Psoas muscle (tissue), 8 donors: ENCODE data around the gene IGSF9. TPM values are rescaled to one million over a fixed set of nuclear protein-coding genes. Genes with fewer than 3 reads are reported as not detected.
A peak's percentile ranks its signal among the peaks of the same experiment; 100 is the strongest.
"Not testable (repeated sequence)": the region's sequence is repeated elsewhere in the genome, so short reads cannot be mapped to it uniquely, and the experiment has no call there.

ENCODE experiments used
- ATAC-seq, 4 donors: fragments of 200-7000 bp; cut with Tn5 transposase; one replicate each; pipeline ENCODE4 v1.9.1; 2020; ENCODE audit warnings: moderate library complexity in 3 of 4, mild to moderate bottlenecking in 2 of 4
- DNase-seq, 2 donors: peaks; one replicate each; pipeline ENCODE4 v3.0.0-alpha.2; 2020
- H3K27ac ChIP-seq: fragments of 200-600 bp; one replicate; pipeline ENCODE4 v1.8.0; 2022
- H3K27me3 ChIP-seq, 3 donors: fragments of 200-600 bp in 1 of 3; one replicate each; pipeline versions ENCODE4 v1.6.1 to v1.8.0; 2013 to 2022; ENCODE audit warnings: low read length in 2 of 3, mild to moderate bottlenecking in 2 of 3, moderate library complexity in 1 of 3; ENCODE audit not compliant: insufficient read depth in 3 of 3
- H3K36me3 ChIP-seq, 2 donors: fragments of 200-600 bp in 1 of 2; one replicate each; pipeline versions ENCODE4 v1.6.1 to v1.8.0; 2013 to 2022; ENCODE audit warnings: low read depth in 1 of 2, mild to moderate bottlenecking in 1 of 2, moderate library complexity in 1 of 2; ENCODE audit not compliant: insufficient read depth in 1 of 2
- H3K4me1 ChIP-seq: fragments of 200-600 bp; one replicate; pipeline ENCODE4 v1.8.0; 2022
- H3K4me3 ChIP-seq: fragments of 200-600 bp; one replicate; pipeline ENCODE4 v1.8.0; 2022; ENCODE audit warnings: mild to moderate bottlenecking
- H3K9me3 ChIP-seq: fragments of 200-600 bp; one replicate; pipeline ENCODE4 v1.8.0; 2022
- CTCF ChIP-seq: fragments of 200-600 bp; IDR thresholded peaks from one replicate; pipeline ENCODE4 v1.8.0; 2022; ENCODE audit warnings: antibody characterized with exemption
- whole genome bisulfite sequencing, 3 donors: extraction: QIAGEN DNeasy Blood & Tissue Kit; methylation state at CpG; one replicate each; pipeline versions ENCODE4 v1.1.6 to v1.1.7; 2013; 5-methylcytosine and 5-hydroxymethylcytosine counted together
- intact Hi-C, 2 donors: fragments of 100-400 bp; cut with DNase I; formaldehyde crosslinking; loops; one replicate each; pipeline versions ENCODE4 v1.11.0 to v1.14.2; 2022
- polyA plus RNA-seq, 3 donors: library from polyadenylated mRNA; stranded (reverse); fragments of 200-250 nt; gene quantifications; one replicate each; pipeline ENCODE4 v1.2.3, GENCODE V29; 2013
- total RNA-seq, 4 donors: library from RNA; stranded (reverse); fragmentation: NEBNext Ultra II Directional in 2 of 4; extraction: Animal tissue kit (Norgen Biotek cat#: 25700) in 2 of 4; gene quantifications; one replicate each; pipeline versions ENCODE4 v1.2.1 to v1.2.4, GENCODE V29; 2021 to 2023
- donor health status: healthy with polysubstance abuse.
- donor health status: DM: no; HTN: no; CAD: no; lungs with moderate emphysema.
- donor health status: Bipolar disorder and iron deficiency.
- donor health status: healthy.
- donor health status: DM: yes; HTN: yes; CAD: no.
- donor health status: DM: no; HTN: no; CAD: no.
- donor health status: DM: no; HTN: no; CAD: no.
- donor health status: DM: yes; HTN: yes; CAD: no.

IGSF9 gene
- total and polyA plus RNA-seq, 7 donors = 0.01 TPM; not detected in 5

- H3K9me3 ChIP-seq = no peaks in the 10 kb centered on the region
- no peak for DNase-seq
- no peak for ATAC-seq
- intact Hi-C loops = no loop called here
- no peaks in the 10 kb centered on the region for H3K27me3 ChIP-seq
- H3K36me3 ChIP-seq = no peaks in the 10 kb centered on the region
- no peak for TF ChIP-seq CTCF
- peak overlapping the region; percentile 37 for H3K27ac ChIP-seq
- no peak overlapping the region for H3K4me3 ChIP-seq
- 82 to 90% (median 83%) methylated on average over 6 of the region's 6 CpGs for WGBS, 3 donors
- H3K4me1 ChIP-seq = peaks cover under 1% of the 10 kb centered on the region
Observed at GRCh38 chr1:159911326-159912070, 33.9 kb downstream of the IGSF9 start.

GRCh38 chr1:159908031-159908940 lies 37.1 kb downstream of the IGSF9 start:
- DNase-seq = no peak
- Histone ChIP-seq H3K4me1 (no peaks in the 10 kb centered on the region), H3K27ac (no peak overlapping the region), H3K9me3 (no peaks in the 10 kb centered on the region), H3K4me3 (no peak overlapping the region), H3K27me3 (no peaks in the 10 kb centered on the region), H3K36me3 (no peaks in the 10 kb centered on the region)
- 82 to 88% (median 84%) methylated on average over 9 of the region's 9 CpGs for WGBS, 3 donors
- TF ChIP-seq CTCF = no peak
- ATAC-seq = no peak
- intact Hi-C loops = no loop called here

- Histone ChIP-seq H3K4me3 (no peak overlapping the region), H3K4me1 (no peaks in the 10 kb centered on the region), H3K9me3 (no peaks in the 10 kb centered on the region), H3K27me3 (no peaks in the 10 kb centered on the region), H3K27ac (no peak overlapping the region), H3K36me3 (no peaks in the 10 kb centered on the region)
- no peak for TF ChIP-seq CTCF
- 63 to 68% (median 65%) methylated on average over 1 of the region's 1 CpG for WGBS, 3 donors
- no peak for ATAC-seq
- DNase-seq = no peak
- intact Hi-C loops = no loop called here
Observed at GRCh38 chr1:159906960-159907359, 38.5 kb downstream of the IGSF9 start.

- H3K27me3 ChIP-seq, H3K27ac ChIP-seq, H3K9me3 ChIP-seq, H3K4me1 ChIP-seq, intact Hi-C loops, H3K4me3 ChIP-seq, ATAC-seq, H3K36me3 ChIP-seq, DNase-seq: not testable (repeated sequence)
- 65 to 85% (median 72%) methylated on average over 3 of the region's 3 CpGs for WGBS, 3 donors
Observed at GRCh38 chr1:159904036-159904435, 41.4 kb downstream of the IGSF9 start.

- H3K27ac ChIP-seq = no peak overlapping the region
- intact Hi-C loops = no loop called here
- ATAC-seq (no peak), DNase-seq (no peak)
- no peaks in the 10 kb centered on the region for H3K9me3 ChIP-seq
- WGBS, 3 donors = 93 to 97% (median 94%) methylated on average over 3 of the region's 3 CpGs
- no peaks in the 10 kb centered on the region for H3K36me3 ChIP-seq
- TF ChIP-seq CTCF = no peak
- no peak overlapping the region for H3K4me3 ChIP-seq
- H3K27me3 ChIP-seq = peaks cover 0 to 6% (median 0%) of the 10 kb centered on the region in 3 donors
- H3K4me1 ChIP-seq = peaks cover 4% of the 10 kb centered on the region
Observed at GRCh38 chr1:159902541-159902940, 42.9 kb downstream of the IGSF9 start.
